HG03066 (cell line): Measurements from ENCODE around the gene GDF2.

ENCODE experiments used
- ATAC-seq: cut with Tn5 transposase; IDR thresholded peaks from one replicate; pipeline ENCODE4 v1.9.1; 2021; ENCODE audit warnings: low read depth; ENCODE audit not compliant: unreplicated experiment

Gene GDF2

GRCh38 chr10:47366181-47366631 lies 44.0 kb downstream of the GDF2 start:
- ATAC-seq: no peak

DNA sequence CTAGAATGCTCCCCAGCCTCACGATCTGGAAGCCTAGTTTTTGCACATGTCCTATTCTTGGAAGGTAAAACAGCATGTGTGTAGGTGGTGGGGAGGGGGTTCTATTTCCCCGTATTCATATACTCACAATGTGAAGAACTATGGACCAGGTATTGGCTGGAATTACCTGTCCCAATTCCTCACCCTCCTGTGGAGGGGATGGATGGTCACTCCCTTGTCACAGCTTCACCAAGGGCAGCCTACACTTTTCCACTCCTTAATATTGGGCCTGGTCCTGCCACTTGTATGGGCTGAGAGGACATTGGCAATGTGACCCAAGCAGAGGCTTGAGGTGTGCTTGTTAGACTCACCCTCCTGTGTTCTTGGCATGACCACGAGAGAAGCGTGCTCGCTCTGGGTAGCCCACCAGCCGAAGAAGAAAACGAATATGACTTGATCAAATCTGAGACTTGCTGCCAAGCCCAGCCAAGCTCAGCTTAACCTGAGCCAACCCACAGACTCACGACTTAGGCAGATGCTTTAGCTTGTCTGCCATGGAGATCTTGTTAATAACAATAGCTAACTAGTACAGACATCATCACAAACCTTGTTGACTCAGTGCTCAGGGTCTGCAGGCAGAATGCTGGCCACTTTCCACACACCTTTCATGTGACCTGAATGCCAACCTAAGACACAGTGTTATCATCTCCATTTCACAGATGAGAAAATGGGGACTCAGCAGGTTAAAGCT lies 44.6 kb downstream of the GDF2 start:
- ATAC-seq: no peak

DNA sequence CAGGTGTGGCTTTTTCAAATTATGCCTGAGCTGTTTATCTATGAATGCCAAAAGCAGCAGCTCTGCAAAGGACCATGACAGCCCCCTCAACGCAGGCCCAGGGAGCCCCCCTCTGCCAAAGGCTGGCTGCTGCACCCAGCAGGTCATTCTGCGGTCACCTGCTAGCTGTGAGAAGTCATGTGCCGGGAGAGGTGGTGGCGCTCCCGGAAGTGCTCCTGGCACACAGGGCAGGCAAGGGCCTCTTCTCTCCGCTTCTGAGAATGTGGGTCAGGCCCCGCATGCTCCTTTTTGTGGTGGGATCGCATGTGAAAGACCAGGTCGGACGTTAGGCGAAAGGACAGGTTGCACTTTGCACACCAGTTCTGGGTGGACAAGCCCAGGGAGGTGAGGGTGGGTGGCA lies 45.4 kb downstream of the GDF2 start:
- no peak for ATAC-seq

DNA sequence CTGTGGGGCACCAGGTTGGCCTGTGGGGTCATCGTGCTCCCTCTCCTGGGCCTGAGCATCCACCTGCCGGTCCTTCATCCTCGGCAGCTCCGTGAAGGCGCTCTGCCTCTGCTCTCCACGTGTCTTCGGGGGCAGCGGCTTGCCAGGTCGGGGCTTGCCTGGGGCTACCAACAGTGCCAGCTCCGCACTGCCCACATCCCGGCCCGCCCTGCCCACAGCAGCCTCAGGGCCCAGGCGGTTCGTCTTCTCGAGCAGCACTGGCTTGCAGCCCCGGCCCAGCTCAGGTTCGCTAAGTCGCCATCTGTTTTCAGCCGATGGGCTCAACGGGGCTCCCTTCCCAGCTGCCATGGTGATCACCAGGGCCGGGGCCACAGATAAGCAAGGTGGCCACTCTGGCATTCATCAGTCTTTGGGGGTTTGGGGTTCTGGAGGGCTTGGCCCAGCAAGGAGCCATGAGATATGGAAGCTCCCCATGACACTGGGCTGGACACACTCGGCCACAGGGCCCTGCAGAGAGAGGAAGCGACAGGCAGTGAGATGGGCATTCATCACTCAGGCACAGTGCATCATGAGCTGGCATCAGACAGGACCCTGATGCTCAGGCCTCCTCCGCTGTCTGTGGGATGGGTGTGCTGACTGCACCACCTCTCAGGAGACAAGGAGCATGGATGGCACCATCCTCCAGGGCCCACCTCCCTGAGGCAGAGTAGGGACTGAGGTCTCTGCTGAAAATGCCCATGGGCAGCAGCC lies 46.4 kb downstream of the GDF2 start:
- ATAC-seq: no peak

- ATAC-seq: no peak
These were observed 47.1 kb downstream of the GDF2 start for GRCh38 chr10:47369251-47369894.

- no peak for ATAC-seq
These were observed 47.9 kb downstream of the GDF2 start for GRCh38 chr10:47370015-47370767.

DNA sequence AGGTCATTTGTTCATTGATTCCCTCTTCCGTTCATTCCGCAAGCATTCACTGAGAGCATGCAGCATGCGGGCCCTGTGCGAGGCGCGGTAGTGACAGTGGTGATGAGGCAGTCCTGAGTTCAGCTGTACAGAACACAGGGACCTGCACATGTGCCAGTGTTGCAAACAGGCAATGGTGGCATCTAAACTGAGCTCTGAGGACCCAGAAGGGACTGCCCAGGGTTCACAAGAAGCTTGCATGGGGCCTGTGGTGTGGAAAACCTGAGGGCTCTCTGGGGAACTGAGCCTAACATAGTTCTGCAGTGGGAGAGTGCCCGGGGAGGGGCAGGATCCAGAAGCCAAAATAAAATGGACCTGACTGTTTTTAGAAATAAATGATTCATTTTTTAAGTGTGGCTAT lies 48.6 kb downstream of the GDF2 start:
- no peak for ATAC-seq

- ATAC-seq: no peak
These were observed 49.6 kb downstream of the GDF2 start for GRCh38 chr10:47371629-47372485.

GRCh38 chr10:47372726-47373125 lies 50.5 kb downstream of the GDF2 start:
- ATAC-seq: no peak

GRCh38 chr10:47374611-47375536 lies 52.6 kb downstream of the GDF2 start:
- ATAC-seq: no peak

DNA sequence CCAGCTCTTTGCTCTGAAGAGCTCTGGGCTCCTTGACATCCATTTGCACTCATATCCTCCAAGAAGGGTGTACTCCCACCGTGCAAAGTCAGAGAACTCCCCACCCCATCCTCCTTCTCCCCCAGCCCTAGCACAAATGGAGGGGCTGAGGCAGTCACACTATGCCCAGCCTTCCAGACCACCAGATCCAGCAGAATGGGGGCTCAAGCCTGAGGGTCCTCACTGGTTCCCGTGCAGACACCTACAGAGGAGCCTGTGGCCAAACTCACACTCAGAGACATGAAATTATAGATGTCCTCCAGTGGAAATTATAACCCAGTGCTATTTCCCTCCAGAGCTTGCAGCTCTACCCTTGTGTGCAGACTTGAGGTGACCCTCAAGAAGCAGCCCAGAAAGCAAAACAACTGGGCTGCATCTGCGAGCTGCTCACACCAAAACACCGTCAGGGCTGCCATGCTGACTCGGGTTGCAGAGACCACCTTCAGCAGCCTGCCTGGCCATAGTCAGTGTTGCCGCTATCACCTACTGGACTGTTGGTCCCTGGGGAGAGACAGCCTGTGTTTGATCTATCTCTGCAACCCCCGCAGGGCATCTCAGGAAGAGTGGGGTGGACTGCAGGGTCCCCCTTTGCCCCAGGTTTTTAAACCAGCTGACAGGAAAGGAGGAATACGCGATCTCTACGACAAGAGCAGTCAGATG lies 54.4 kb downstream of the GDF2 start:
- no peak for ATAC-seq
